Activated naive CD4-positive, alpha-beta T cell treated with anti-CD3 and anti-CD28 coated beads, Interleukin-2, amount 10 ng/mL, durations not matched to agents 7 days and 5 days (primary cell): ENCODE data around the gene SMG6.
"Not testable (repeated sequence)": the region's sequence is repeated elsewhere in the genome, so short reads cannot be mapped to it uniquely, and the experiment has no call there.

Experiments
- CTCF ChIA-PET: fragments of 350-600 bp; sonication (Branson Sonifier 250); formaldehyde crosslinking; loops from one replicate; lab custom pipeline; 2021; ENCODE audit warnings: antibody characterized with exemption; lab: Charles Lee
- DNase-seq: peaks from one replicate; pipeline ENCODE4 v3.0.0-alpha.2; 2020
- H3K27ac Mint-ChIP-seq: one replicate; pipeline ENCODE4 v1.8.0; 2021; ENCODE audit warnings: mild to moderate bottlenecking, moderate library complexity, mixed read lengths
- H3K27me3 Mint-ChIP-seq: one replicate; pipeline ENCODE4 v1.8.0; 2021; ENCODE audit warnings: mild to moderate bottlenecking, mixed read lengths
- H3K36me3 Mint-ChIP-seq: one replicate; pipeline ENCODE4 v1.8.0; 2021; ENCODE audit warnings: mixed read lengths
- H3K4me1 Mint-ChIP-seq: one replicate; pipeline ENCODE4 v1.8.0; 2021; ENCODE audit warnings: mixed read lengths
- H3K4me3 Mint-ChIP-seq: one replicate; pipeline ENCODE4 v1.8.0; 2021; ENCODE audit warnings: mild to moderate bottlenecking, moderate library complexity, mixed read lengths
- H3K9me3 Mint-ChIP-seq: one replicate; pipeline ENCODE4 v1.8.0; 2021; ENCODE audit warnings: mixed read lengths

Gene SMG6

DNA sequence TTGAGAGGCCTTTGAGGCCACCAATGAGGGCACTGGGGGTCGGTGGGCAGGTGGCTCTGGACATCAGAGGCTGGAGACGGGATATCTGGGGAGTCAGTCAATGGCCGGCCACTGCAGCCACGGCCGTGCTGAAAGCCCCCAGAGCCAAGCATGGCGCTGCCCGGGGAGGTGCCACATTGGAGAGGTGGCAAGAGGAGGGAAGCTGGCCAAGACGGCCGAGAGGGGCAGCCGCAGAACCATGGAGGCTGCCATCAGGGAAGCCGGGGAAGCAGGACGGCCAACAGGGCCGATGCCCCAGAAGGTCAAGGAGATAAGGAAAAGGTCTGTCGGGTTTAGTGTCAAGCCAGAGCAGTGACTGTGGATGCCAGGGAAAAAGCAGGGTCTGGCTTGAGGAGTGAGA lies 288.3 kb downstream of the SMG6 start:
- Mint-ChIP-seq H3K4me1 (peaks cover 4% of the 10 kb centered on the region), H3K36me3 (no peaks in the 10 kb centered on the region), H3K27ac (no peak overlapping the region), H3K9me3 (peaks cover 4% of the 10 kb centered on the region), H3K27me3 (peaks cover 72% of the 10 kb centered on the region), H3K4me3 (no peak overlapping the region)
- no peak for DNase-seq
- CTCF ChIA-PET, result no interaction called here

DNA sequence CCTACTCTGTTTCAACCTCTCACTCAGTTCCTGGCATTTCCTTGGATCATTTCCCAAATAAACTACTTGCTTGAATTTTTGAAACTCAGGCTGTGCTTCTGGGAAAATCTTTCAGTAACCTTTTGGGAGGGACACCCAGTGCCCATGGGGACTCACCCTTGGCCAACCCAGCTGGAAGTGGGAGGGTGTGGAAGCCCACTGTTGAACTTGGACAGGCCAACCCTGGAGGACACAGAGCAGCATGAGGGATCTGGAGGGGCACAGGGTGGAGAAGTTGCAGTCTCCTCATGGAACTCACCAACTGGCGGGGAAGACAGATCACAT lies 289.6 kb downstream of the SMG6 start:
- Mint-ChIP-seq H3K27ac (no peak overlapping the region), H3K4me3 (no peak overlapping the region), H3K4me1 (peaks cover 4% of the 10 kb centered on the region), H3K27me3 (peaks cover 63% of the 10 kb centered on the region), H3K36me3 (no peaks in the 10 kb centered on the region), H3K9me3 (peaks cover 4% of the 10 kb centered on the region)
- DNase-seq, result no peak
- CTCF ChIA-PET, result interaction anchor here (1.9 kb wide), 1 partner anchor 12 kb away, joined by 6 read pairs; the partner anchor contains the start of gene RTN4RL1

DNA sequence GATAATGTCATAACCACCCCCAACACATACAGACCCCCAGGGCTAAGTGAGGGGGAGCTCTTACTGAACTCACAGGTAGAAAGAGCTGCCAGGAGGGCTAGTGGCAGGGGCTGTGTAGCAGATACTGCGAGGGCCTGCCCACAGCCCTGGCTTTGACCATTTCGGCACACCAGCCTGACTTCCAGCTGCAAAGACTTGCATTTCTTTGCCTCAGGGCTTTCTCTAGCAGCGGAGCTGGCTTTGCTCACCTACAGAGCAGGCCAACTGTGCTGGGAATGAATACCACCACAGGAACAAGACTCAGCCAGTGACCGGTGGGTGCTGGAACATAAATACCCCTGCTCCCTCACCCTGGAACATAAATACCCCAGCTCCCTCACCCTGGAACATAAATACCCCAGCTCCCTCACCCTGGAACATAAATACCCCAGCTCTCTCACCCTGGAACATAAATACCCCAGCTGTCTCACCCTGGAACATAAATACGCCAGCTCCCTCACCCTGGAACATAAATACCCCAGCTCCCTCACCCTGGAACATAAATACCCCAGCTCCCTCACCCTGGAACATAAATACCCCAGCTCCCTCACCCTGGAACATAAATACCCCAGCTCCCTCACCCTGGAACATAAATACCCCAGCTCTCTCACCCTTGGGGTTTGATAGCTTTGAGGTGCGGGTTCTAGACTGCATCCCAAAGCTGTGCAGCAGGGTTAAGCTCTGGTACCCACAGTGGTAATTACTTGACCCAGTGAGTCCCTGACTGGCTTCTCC lies 290.2 kb downstream of the SMG6 start:
- not testable (repeated sequence) for H3K36me3 Mint-ChIP-seq, H3K27ac Mint-ChIP-seq, H3K4me1 Mint-ChIP-seq, DNase-seq, H3K4me3 Mint-ChIP-seq, H3K9me3 Mint-ChIP-seq
- H3K27me3 Mint-ChIP-seq, result peaks cover 62% of the 10 kb centered on the region
- CTCF ChIA-PET, result interaction anchor here (1.9 kb wide), 1 partner anchor 12 kb away, joined by 6 read pairs; the partner anchor contains the start of gene RTN4RL1

DNA sequence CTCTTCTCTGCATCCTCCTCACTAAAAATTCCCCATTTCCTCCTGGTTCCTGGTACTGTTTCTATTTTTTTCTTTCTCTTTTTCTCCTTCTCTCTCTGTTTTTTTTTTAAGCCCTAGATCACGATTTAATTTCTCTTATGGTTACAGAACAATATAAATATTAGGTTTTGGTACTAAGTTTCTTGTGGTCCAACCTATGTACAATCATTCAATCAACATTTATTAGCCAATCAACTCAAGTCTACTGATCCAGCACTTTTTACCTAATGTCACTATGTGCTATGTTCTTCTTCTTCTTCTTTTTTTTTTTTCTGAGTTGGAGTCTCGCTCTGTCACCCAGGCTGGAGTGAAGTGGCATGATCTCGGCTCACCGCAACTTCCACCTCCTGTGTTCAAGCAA lies 291.1 kb downstream of the SMG6 start:
- H3K27ac Mint-ChIP-seq, result no peak overlapping the region
- CTCF ChIA-PET, result no interaction called here
- no peak for DNase-seq
- peaks cover 4% of the 10 kb centered on the region for H3K9me3 Mint-ChIP-seq
- peaks cover 54% of the 10 kb centered on the region for H3K27me3 Mint-ChIP-seq
- H3K36me3 Mint-ChIP-seq, result no peaks in the 10 kb centered on the region
- peaks cover 4% of the 10 kb centered on the region for H3K4me1 Mint-ChIP-seq
- H3K4me3 Mint-ChIP-seq, result no peak overlapping the region

DNA sequence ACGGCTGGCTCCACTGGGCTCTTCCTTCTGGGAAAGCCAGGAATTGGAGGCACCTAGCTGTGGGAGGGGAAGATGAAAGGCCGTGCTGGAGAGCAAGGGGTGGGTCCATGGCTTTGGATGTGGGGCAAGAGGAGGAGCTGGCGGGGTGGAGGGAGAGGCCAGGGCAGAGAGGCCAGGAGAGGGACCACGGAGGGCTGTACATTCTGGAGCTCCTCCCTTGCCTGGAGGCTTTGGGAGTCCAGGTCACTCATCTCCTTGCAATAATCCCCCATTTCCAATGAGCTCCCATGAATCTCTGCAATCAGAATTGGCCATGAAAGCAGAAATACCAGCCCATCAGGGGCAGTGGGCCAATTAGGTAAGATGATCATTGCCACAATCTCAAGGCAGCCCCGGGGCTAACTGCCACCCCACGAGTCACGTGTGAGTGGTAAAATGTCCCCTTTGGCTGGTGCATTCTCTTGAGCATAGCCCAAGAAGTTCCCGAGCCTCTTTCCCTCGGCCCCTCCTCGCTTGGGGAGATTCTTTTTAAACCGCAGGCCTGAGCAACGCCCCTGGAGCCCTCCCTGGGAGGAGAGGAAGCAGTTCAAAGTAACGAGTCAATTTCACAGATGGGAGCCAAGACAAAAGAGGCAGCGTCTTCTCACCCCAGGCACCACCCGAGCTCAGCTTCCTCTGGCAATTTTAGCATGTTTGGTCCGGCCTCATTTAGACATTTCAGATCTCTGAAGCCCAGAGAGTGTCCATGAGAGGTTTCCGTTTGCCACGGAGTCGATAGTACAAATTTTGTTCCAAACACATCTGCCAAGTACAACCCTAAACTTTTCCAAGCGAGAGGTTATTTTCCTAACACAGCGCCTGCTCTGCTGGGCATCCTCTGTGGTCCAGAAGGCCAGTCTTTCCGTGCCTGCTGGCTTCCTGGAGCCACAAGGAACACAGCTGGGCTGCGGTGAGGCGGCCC lies 291.9 kb downstream of the SMG6 start:
- H3K4me1 Mint-ChIP-seq, result peaks cover 4% of the 10 kb centered on the region
- CTCF ChIA-PET, result no interaction called here
- no peak overlapping the region for H3K27ac Mint-ChIP-seq
- DNase-seq, result no peak
- peaks cover 4% of the 10 kb centered on the region for H3K9me3 Mint-ChIP-seq
- H3K4me3 Mint-ChIP-seq, result no peak overlapping the region
- H3K36me3 Mint-ChIP-seq, result no peaks in the 10 kb centered on the region
- H3K27me3 Mint-ChIP-seq, result peaks cover 51% of the 10 kb centered on the region
